Embryonic facial prominence (tissue), 1 donor: Measurements from ENCODE around the gene C19orf53.

Experiments used
- DNase-seq: peaks from one replicate; pipeline ENCODE4 v3.0.0-alpha.2; 2016; ENCODE audit errors: extremely low spot score

C19orf53 gene

GRCh38 chr19:13826652-13827235, 52.5 kb downstream of the C19orf53 start:
- DNase-seq: no peak

- DNase-seq: no peak
These were observed 53.4 kb downstream of the C19orf53 start for GRCh38 chr19:13827656-13828055.
